ENCODE results near the gene KTN1.

The KTN1 gene

DNA sequence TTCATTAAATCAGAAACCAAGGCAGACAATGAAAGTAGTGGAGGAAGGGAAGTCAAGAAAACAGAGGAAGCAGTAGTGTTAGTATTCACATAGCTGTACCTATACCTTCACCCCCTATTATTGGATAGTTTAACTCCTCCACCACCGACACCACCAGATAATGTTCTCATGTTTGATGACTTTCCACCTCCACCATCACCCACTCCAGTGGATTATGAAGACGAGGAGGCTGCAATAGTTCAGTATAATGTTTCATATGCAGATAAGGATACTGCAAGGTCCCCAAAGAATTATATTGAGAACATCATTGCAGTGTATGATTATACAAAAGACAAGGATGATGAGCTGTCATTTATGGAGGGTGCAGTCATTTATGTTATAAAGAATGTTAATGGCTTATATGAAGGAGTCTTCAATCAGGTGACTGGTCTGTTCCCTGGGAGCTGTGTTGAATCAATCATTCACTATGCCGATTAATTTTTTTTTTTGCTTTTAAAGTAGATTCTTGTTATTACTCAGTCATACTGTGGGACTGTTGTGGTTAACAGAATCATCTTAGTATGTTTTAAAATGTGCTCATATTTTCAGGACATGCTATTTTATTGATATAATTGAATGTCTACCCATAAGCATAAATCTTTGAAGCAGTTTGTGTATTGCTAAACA, 32.2 kb upstream of the KTN1 start:
- Histone ChIP-seq H3F3A (ENCODE audit: insufficient read depth) (no peaks in the 10 kb centered on the region), H3K9me3 (ENCODE audit: insufficient read depth, low read length) (no peaks in the 10 kb centered on the region), H3K27me3 (ENCODE audit: low read length) (no peaks in the 10 kb centered on the region), H4K20me1 (ENCODE audit: low read depth, low read length) (no peaks in the 10 kb centered on the region), H3K4me2 (ENCODE audit: low read depth, low read length, poor library complexity, severe bottlenecking) (no peak overlapping the region), H3K27ac (ENCODE audit: low read depth, low read length) (no peak overlapping the region), H3K36me3 (ENCODE audit: low read length) (no peaks in the 10 kb centered on the region), H3K9me2 (replicated peaks; ENCODE audit: insufficient read depth, low read length) (no peaks in the 10 kb centered on the region), H2AFZ (ENCODE audit: low read depth, low read length, severe bottlenecking) (no peak overlapping the region), H3K79me2 (ENCODE audit: insufficient read depth, low read length) (no peaks in the 10 kb centered on the region), H3K4me3 (ENCODE audit: insufficient read depth, low read length, poor library complexity, severe bottlenecking) (no peak overlapping the region), H3K9ac (ENCODE audit: low read length) (no peak overlapping the region)
- TF ChIP-seq, protein P1, sequence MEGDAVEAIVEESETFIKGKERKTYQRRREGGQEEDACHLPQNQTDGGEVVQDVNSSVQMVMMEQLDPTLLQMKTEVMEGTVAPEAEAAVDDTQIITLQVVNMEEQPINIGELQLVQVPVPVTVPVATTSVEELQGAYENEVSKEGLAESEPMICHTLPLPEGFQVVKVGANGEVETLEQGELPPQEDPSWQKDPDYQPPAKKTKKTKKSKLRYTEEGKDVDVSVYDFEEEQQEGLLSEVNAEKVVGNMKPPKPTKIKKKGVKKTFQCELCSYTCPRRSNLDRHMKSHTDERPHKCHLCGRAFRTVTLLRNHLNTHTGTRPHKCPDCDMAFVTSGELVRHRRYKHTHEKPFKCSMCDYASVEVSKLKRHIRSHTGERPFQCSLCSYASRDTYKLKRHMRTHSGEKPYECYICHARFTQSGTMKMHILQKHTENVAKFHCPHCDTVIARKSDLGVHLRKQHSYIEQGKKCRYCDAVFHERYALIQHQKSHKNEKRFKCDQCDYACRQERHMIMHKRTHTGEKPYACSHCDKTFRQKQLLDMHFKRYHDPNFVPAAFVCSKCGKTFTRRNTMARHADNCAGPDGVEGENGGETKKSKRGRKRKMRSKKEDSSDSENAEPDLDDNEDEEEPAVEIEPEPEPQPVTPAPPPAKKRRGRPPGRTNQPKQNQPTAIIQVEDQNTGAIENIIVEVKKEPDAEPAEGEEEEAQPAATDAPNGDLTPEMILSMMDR (IDR thresholded peaks at IDR 0.05; ENCODE audit: insufficient read depth, low read length, poor library complexity, severe bottlenecking) = no peak

DNA sequence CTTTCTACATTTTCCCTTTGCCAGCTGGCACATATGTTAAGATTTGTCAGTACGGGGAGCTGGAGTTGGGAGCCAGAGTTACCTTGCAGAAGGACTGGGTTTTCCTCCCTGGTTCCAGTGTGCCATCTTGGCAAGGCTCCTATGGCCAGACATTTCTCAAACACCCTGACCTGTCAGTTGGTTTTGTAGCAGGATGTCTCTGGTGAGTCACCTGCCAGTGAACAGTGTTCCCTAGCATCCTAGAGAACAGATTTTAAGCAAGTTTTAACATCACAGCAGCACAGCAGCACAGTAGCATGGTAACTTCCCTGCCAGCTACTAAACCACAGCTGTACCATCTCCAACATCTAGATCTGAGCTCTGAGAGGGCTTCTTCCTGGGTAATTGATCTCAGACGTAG, 26.2 kb upstream of the KTN1 start:
- Histone ChIP-seq H3K9me2 (replicated peaks; ENCODE audit: insufficient read depth, low read length) (no peaks in the 10 kb centered on the region), H3K27ac (ENCODE audit: low read depth, low read length) (no peak overlapping the region), H3K9ac (ENCODE audit: low read length) (no peak overlapping the region), H2AFZ (ENCODE audit: low read depth, low read length, severe bottlenecking) (no peak overlapping the region), H3K79me2 (ENCODE audit: insufficient read depth, low read length) (no peaks in the 10 kb centered on the region), H4K20me1 (ENCODE audit: low read depth, low read length) (no peaks in the 10 kb centered on the region), H3K9me3 (ENCODE audit: insufficient read depth, low read length) (no peaks in the 10 kb centered on the region), H3K27me3 (ENCODE audit: low read length) (no peaks in the 10 kb centered on the region), H3K4me2 (ENCODE audit: low read depth, low read length, poor library complexity, severe bottlenecking) (no peak overlapping the region), H3F3A (ENCODE audit: insufficient read depth) (no peaks in the 10 kb centered on the region), H3K4me3 (ENCODE audit: insufficient read depth, low read length, poor library complexity, severe bottlenecking) (no peak overlapping the region), H3K36me3 (ENCODE audit: low read length) (no peaks in the 10 kb centered on the region)
- TF ChIP-seq EZH2phosphoT487 (conservative IDR thresholded peaks at IDR 0.05; ENCODE audit: low read length) = no peak
- TF ChIP-seq, protein P1 (IDR thresholded peaks at IDR 0.05; ENCODE audit: insufficient read depth, low read length, poor library complexity, severe bottlenecking) = no peak

DNA sequence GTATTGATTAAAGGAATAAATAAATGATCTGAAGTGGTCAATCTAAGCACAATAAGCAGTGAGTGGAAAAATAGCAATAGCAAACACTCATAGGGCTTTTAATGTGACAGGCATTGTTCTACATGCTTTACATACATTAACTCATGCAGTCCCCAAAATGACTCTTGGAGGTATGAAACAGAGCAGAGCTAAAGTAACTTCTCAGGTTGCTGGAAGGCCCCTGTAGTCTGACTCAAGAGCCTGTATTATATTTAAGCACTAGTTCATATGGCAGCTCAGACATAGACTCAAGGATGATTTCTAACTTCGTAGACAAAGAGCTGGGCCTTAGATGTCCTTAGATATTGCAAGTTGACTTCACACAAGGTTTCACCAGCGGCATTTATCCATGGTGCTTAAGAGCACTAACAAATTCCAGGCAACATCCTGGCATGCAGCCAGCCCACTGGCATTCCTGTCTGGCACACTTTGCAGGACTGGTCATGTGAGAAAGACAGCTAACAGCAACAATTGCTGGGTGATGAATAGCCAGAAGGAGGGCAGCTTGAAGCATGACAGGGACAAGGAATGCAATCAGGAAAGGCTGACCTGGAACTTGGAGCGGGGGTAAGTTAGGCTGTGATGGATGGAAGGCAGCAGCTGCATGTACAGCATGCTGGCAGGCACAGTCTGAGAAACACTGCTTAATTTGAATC, 22.9 kb upstream of the KTN1 start:
- Histone ChIP-seq H3K27ac (ENCODE audit: low read depth, low read length) (no peak overlapping the region), H3K79me2 (ENCODE audit: insufficient read depth, low read length) (no peaks in the 10 kb centered on the region), H3K9ac (ENCODE audit: low read length) (no peak overlapping the region), H3K4me3 (ENCODE audit: insufficient read depth, low read length, poor library complexity, severe bottlenecking) (no peak overlapping the region), H4K20me1 (ENCODE audit: low read depth, low read length) (no peaks in the 10 kb centered on the region), H3K9me2 (replicated peaks; ENCODE audit: insufficient read depth, low read length) (no peaks in the 10 kb centered on the region), H3K36me3 (ENCODE audit: low read length) (no peaks in the 10 kb centered on the region), H2AFZ (ENCODE audit: low read depth, low read length, severe bottlenecking) (no peak overlapping the region), H3K4me2 (ENCODE audit: low read depth, low read length, poor library complexity, severe bottlenecking) (no peak overlapping the region), H3F3A (ENCODE audit: insufficient read depth) (no peaks in the 10 kb centered on the region), H3K9me3 (ENCODE audit: insufficient read depth, low read length) (no peaks in the 10 kb centered on the region), H3K27me3 (ENCODE audit: low read length) (no peaks in the 10 kb centered on the region)
- TF ChIP-seq, protein P1 (IDR thresholded peaks at IDR 0.05; ENCODE audit: insufficient read depth, low read length, poor library complexity, severe bottlenecking) = no peak
- TF ChIP-seq EZH2phosphoT487 (conservative IDR thresholded peaks at IDR 0.05; ENCODE audit: low read length) = no peak
